ENCODE results near the gene SCARB1. TPM values are rescaled to one million over a fixed set of nuclear protein-coding genes. Genes with fewer than 3 reads are reported as not detected.

Gene SCARB1
- total and polyA plus RNA-seq, 2 experiments from 2014 or later = 50.4 to 90.0 TPM

DNA sequence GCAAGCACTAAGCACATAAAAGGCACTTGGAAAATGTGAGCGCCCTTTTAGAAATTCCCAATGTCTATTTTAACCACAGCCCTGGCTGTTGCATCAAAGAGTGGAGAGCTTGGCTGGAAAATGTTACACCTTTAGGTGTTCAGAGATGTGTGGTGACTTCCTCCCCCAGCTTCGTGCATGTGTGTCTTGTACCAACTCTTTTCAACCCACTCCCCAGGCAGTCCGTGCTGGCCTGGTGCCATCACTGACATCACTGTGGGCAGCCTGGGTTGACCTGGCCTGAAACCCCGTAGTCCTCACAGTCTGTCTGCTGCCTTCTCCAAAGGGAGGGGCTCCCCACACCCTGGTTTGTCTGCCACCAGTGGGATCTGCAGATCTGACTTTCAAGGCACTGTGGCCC, 101.8 kb downstream of the SCARB1 start:
- Histone ChIP-seq H3K9me2 (replicated peaks; ENCODE audit: insufficient read depth) (no peaks in the 10 kb centered on the region), H3K27me3 (no peaks in the 10 kb centered on the region), H2AFZ (no peak overlapping the region), H3K4me1 (ENCODE audit: insufficient read depth) (peaks cover 16% of the 10 kb centered on the region), H4K20me1 (ENCODE audit: insufficient read depth, poor library complexity, severe bottlenecking) (no peaks in the 10 kb centered on the region), H3K4me2 (no peak overlapping the region), H3K36me3 (replicated peaks; ENCODE audit: insufficient read depth, low read depth) (no peaks in the 10 kb centered on the region), H3K9me3 (ENCODE audit: low read depth) (no peaks in the 10 kb centered on the region), H3K4me3 (no peak overlapping the region), H3K79me2 (no peaks in the 10 kb centered on the region), H3K27ac (no peak overlapping the region)
- no peak for TF ChIP-seq EZH2 (IDR thresholded peaks at IDR 0.05; ENCODE audit: borderline replicate concordance)
- TF ChIP-seq, protein P1, sequence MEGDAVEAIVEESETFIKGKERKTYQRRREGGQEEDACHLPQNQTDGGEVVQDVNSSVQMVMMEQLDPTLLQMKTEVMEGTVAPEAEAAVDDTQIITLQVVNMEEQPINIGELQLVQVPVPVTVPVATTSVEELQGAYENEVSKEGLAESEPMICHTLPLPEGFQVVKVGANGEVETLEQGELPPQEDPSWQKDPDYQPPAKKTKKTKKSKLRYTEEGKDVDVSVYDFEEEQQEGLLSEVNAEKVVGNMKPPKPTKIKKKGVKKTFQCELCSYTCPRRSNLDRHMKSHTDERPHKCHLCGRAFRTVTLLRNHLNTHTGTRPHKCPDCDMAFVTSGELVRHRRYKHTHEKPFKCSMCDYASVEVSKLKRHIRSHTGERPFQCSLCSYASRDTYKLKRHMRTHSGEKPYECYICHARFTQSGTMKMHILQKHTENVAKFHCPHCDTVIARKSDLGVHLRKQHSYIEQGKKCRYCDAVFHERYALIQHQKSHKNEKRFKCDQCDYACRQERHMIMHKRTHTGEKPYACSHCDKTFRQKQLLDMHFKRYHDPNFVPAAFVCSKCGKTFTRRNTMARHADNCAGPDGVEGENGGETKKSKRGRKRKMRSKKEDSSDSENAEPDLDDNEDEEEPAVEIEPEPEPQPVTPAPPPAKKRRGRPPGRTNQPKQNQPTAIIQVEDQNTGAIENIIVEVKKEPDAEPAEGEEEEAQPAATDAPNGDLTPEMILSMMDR (IDR thresholded peaks at IDR 0.05; ENCODE audit: poor library complexity) = no peak
- no peak for TF ChIP-seq EZH2phosphoT487 (IDR thresholded peaks at IDR 0.05; ENCODE audit: low read depth, severe bottlenecking, unreplicated experiment)
- WGBS (ENCODE audit: low lambda C conversion rate, missing lambda C conversion rate) = 75% methylated on average over 4 of the region's 4 CpGs
- no peak for DNase-seq (ENCODE audit: low spot score)

- Histone ChIP-seq H4K20me1 (ENCODE audit: insufficient read depth, poor library complexity, severe bottlenecking) (no peaks in the 10 kb centered on the region), H2AFZ (no peak overlapping the region), H3K4me2 (no peak overlapping the region), H3K27me3 (no peaks in the 10 kb centered on the region), H3K9me2 (replicated peaks; ENCODE audit: insufficient read depth) (no peaks in the 10 kb centered on the region), H3K36me3 (replicated peaks; ENCODE audit: insufficient read depth, low read depth) (no peaks in the 10 kb centered on the region), H3K4me3 (no peak overlapping the region), H3K79me2 (no peaks in the 10 kb centered on the region), H3K9me3 (ENCODE audit: low read depth) (no peaks in the 10 kb centered on the region), H3K27ac (no peak overlapping the region), H3K4me1 (ENCODE audit: insufficient read depth) (peaks cover 8% of the 10 kb centered on the region)
- 100% methylated on average over 7 of the region's 7 CpGs for WGBS (ENCODE audit: low lambda C conversion rate, missing lambda C conversion rate)
- no peak for TF ChIP-seq EZH2 (IDR thresholded peaks at IDR 0.05; ENCODE audit: borderline replicate concordance)
- no peak for TF ChIP-seq EZH2phosphoT487 (IDR thresholded peaks at IDR 0.05; ENCODE audit: low read depth, severe bottlenecking, unreplicated experiment)
- TF ChIP-seq, protein P1 (IDR thresholded peaks at IDR 0.05; ENCODE audit: poor library complexity) = no peak
- no peak for DNase-seq (ENCODE audit: low spot score)
Measured at GRCh38 chr12:124761056-124761455, 102.6 kb downstream of the SCARB1 start.

DNA sequence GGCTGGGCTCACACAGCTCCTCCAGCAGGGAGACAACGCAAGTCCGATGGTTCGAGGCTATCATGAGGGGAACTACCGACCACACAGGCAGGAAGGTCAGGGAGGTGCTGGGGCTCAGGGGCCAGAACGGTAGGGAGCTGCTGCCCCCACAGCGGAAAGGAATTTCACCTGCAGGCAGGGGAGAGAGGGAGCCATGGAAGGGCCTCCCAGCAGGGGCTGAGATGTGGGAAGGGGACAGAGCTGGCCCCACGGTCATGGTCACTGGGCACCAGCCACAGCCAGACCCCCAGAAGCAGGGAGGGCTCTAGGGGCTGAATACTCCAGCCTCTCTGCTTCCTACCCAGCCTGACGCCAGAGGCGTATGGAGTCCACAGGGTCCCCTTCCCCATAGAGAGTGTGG, 103.1 kb downstream of the SCARB1 start:
- WGBS (ENCODE audit: low lambda C conversion rate, missing lambda C conversion rate) = 83% methylated on average over 9 of the region's 9 CpGs
- Histone ChIP-seq H4K20me1 (ENCODE audit: insufficient read depth, poor library complexity, severe bottlenecking) (no peaks in the 10 kb centered on the region), H3K27ac (no peak overlapping the region), H3K4me1 (ENCODE audit: insufficient read depth) (peaks cover 8% of the 10 kb centered on the region), H3K4me3 (no peak overlapping the region), H2AFZ (no peak overlapping the region), H3K9me3 (ENCODE audit: low read depth) (no peaks in the 10 kb centered on the region), H3K4me2 (no peak overlapping the region), H3K27me3 (no peaks in the 10 kb centered on the region), H3K79me2 (no peaks in the 10 kb centered on the region), H3K36me3 (replicated peaks; ENCODE audit: insufficient read depth, low read depth) (no peaks in the 10 kb centered on the region), H3K9me2 (replicated peaks; ENCODE audit: insufficient read depth) (no peaks in the 10 kb centered on the region)
- DNase-seq (ENCODE audit: low spot score) = no peak
- TF ChIP-seq EZH2phosphoT487 (IDR thresholded peaks at IDR 0.05; ENCODE audit: low read depth, severe bottlenecking, unreplicated experiment) = no peak
- TF ChIP-seq, protein P1 (IDR thresholded peaks at IDR 0.05; ENCODE audit: poor library complexity) = no peak
- no peak for TF ChIP-seq EZH2 (IDR thresholded peaks at IDR 0.05; ENCODE audit: borderline replicate concordance)
